CD4-positive, CD25-positive, alpha-beta regulatory T cell (primary cell): Measurements from ENCODE around the gene TCF4. TPM values are rescaled to one million over a fixed set of nuclear protein-coding genes. Genes with fewer than 3 reads are reported as not detected.

Source experiments
- ATAC-seq, 2 donors: fragments of 150-1000 bp; cut with Tn5 transposase; one replicate each; pipeline ENCODE4 v1.10.0; 2021; ENCODE audit warnings: low read depth in 2 of 2, moderate number of reproducible peaks in 2 of 2, moderate library complexity in 1 of 2
- DNase-seq, 3 donors: peaks; one replicate each; pipeline versions ENCODE4 v3.0.0 to v3.0.0-alpha.2; 2012 to 2022; ENCODE audit warnings: mixed read lengths in 1 of 3
- H3K27ac ChIP-seq: one replicate; pipeline ENCODE4 v1.7.0; 2013; ENCODE audit warnings: mild to moderate bottlenecking, low read length; ENCODE audit not compliant: insufficient read depth, poor library complexity, severe bottlenecking
- H3K27me3 ChIP-seq: one replicate; pipeline ENCODE4 v1.7.0; 2013; ENCODE audit warnings: low read length; ENCODE audit not compliant: control insufficient read depth, insufficient read depth
- H3K36me3 ChIP-seq: one replicate; pipeline ENCODE4 v1.7.0; 2013; ENCODE audit warnings: mild to moderate bottlenecking, low read length, moderate library complexity; ENCODE audit not compliant: control insufficient read depth, insufficient read depth
- H3K4me1 ChIP-seq: 2 replicates; pipeline ENCODE4 v1.7.0; 2013; ENCODE audit warnings: mild to moderate bottlenecking, low read length; ENCODE audit not compliant: insufficient read depth, control insufficient read depth, poor library complexity, severe bottlenecking
- H3K4me3 ChIP-seq: one replicate; pipeline ENCODE4 v1.7.0; 2013; ENCODE audit warnings: low read depth, mild to moderate bottlenecking, low read length, moderate library complexity
- H3K9me3 ChIP-seq, 2 experiments: 1 replicate in 1 of 2; 2 replicates in 1 of 2; pipeline ENCODE4 v1.7.0; 2013; ENCODE audit warnings: low read length in 2 of 2, mild to moderate bottlenecking in 1 of 2, moderate library complexity in 1 of 2; ENCODE audit not compliant: control insufficient read depth in 2 of 2
- H3K27ac Mint-ChIP-seq, 3 donors: one replicate each; pipeline ENCODE4 v1.8.0; 2020 to 2022; ENCODE audit warnings: mild to moderate bottlenecking in 3 of 3, mixed read lengths in 3 of 3, moderate library complexity in 2 of 3
- H3K27me3 Mint-ChIP-seq: one replicate; pipeline ENCODE4 v1.8.0; 2022; ENCODE audit warnings: mild to moderate bottlenecking, mixed read lengths
- H3K36me3 Mint-ChIP-seq: one replicate; pipeline ENCODE4 v1.8.0; 2020; ENCODE audit warnings: mixed read lengths
- H3K4me1 Mint-ChIP-seq, 4 donors: one replicate each; pipeline ENCODE4 v1.8.0; 2020 to 2022; ENCODE audit warnings: mixed read lengths in 4 of 4, mild to moderate bottlenecking in 1 of 4
- H3K4me3 Mint-ChIP-seq, 4 donors: one replicate each; pipeline ENCODE4 v1.8.0; 2020 to 2022; ENCODE audit warnings: mild to moderate bottlenecking in 4 of 4, mixed read lengths in 4 of 4, moderate library complexity in 3 of 4
- H3K9me3 Mint-ChIP-seq, 7 donors: one replicate each; pipeline ENCODE4 v1.8.0; 2020 to 2022; ENCODE audit warnings: mixed read lengths in 7 of 7, mild to moderate bottlenecking in 3 of 7, moderate library complexity in 2 of 7
- polyA plus RNA-seq, 4 donors: library from polyadenylated mRNA; unstranded; fragments of 300-500 nt; fragmentation: Illumina TruSeq; gene quantifications; one replicate each; pipeline ENCODE4 v1.2.3, GENCODE V29; 2021
- total RNA-seq: library from RNA; stranded (reverse); gene quantifications from one replicate; pipeline ENCODE4 v1.2.3, GENCODE V29; 2022

Gene TCF4
- total and polyA plus RNA-seq, 5 donors from 2014 or later, result 0.06 to 2.4 (median 0.92) TPM

GRCh38 chr18:55337138-55337537 is 250.9 kb downstream of the TCF4 start:
- Mint-ChIP-seq H3K4me3 (no peak overlapping the region), H3K4me1 (no peaks in the 10 kb centered on the region), H3K27me3 (peaks cover 4% of the 10 kb centered on the region), H3K9me3 (peaks cover 0 to 4% (median 0%) of the 10 kb centered on the region in 7 donors), H3K27ac (no peak overlapping the region), H3K36me3 (no peaks in the 10 kb centered on the region)
- no peak for DNase-seq
- H3K4me3 ChIP-seq, result no peak overlapping the region
- H3K4me1 ChIP-seq, result no peaks in the 10 kb centered on the region
- H3K27ac ChIP-seq, result no peak overlapping the region
- ATAC-seq, result no peak
- no peaks in the 10 kb centered on the region for H3K36me3 ChIP-seq
- H3K27me3 ChIP-seq, result no peaks in the 10 kb centered on the region
- no peaks in the 10 kb centered on the region for H3K9me3 ChIP-seq

GRCh38 chr18:55336438-55337100 is 251.4 kb downstream of the TCF4 start:
- H3K36me3 ChIP-seq, result no peaks in the 10 kb centered on the region
- H3K27ac Mint-ChIP-seq, result no peak overlapping the region
- no peak for DNase-seq
- peaks cover 0 to 4% (median 0%) of the 10 kb centered on the region in 7 donors for H3K9me3 Mint-ChIP-seq
- no peak overlapping the region for H3K4me3 Mint-ChIP-seq
- H3K36me3 Mint-ChIP-seq, result no peaks in the 10 kb centered on the region
- H3K27ac ChIP-seq, result no peak overlapping the region
- H3K4me1 Mint-ChIP-seq, result no peaks in the 10 kb centered on the region
- no peak for ATAC-seq
- H3K9me3 ChIP-seq, result no peaks in the 10 kb centered on the region
- H3K4me3 ChIP-seq, result no peak overlapping the region
- peaks cover 4% of the 10 kb centered on the region for H3K27me3 Mint-ChIP-seq
- H3K27me3 ChIP-seq, result no peaks in the 10 kb centered on the region
- no peaks in the 10 kb centered on the region for H3K4me1 ChIP-seq

- Mint-ChIP-seq H3K9me3 (peaks cover 0 to 4% (median 0%) of the 10 kb centered on the region in 7 donors), H3K36me3 (no peaks in the 10 kb centered on the region), H3K4me1 (no peaks in the 10 kb centered on the region), H3K4me3 (no peak overlapping the region), H3K27me3 (peaks cover 4% of the 10 kb centered on the region), H3K27ac (no peak overlapping the region)
- Histone ChIP-seq H3K4me3 (no peak overlapping the region), H3K36me3 (no peaks in the 10 kb centered on the region), H3K4me1 (no peaks in the 10 kb centered on the region), H3K27me3 (no peaks in the 10 kb centered on the region), H3K27ac (no peak overlapping the region), H3K9me3 (no peaks in the 10 kb centered on the region)
- no peak for ATAC-seq
- DNase-seq, result no peak
These were observed 253.1 kb downstream of the TCF4 start for GRCh38 chr18:55334875-55335274.

- Mint-ChIP-seq H3K27me3 (peaks cover 4% of the 10 kb centered on the region), H3K9me3 (peaks cover 0 to 2% (median 0%) of the 10 kb centered on the region in 7 donors), H3K27ac (no peak overlapping the region), H3K36me3 (no peaks in the 10 kb centered on the region), H3K4me1 (no peaks in the 10 kb centered on the region), H3K4me3 (no peak overlapping the region)
- Histone ChIP-seq H3K4me3 (no peak overlapping the region), H3K27ac (no peak overlapping the region), H3K36me3 (no peaks in the 10 kb centered on the region), H3K9me3 (no peaks in the 10 kb centered on the region), H3K4me1 (no peaks in the 10 kb centered on the region), H3K27me3 (no peaks in the 10 kb centered on the region)
- DNase-seq (no peak), ATAC-seq (no peak)
These were observed 256.7 kb downstream of the TCF4 start for GRCh38 chr18:55331301-55331700.

GRCh38 chr18:55328301-55328700 is 259.7 kb downstream of the TCF4 start:
- Mint-ChIP-seq H3K27me3 (peaks cover 20% of the 10 kb centered on the region), H3K4me1 (no peaks in the 10 kb centered on the region), H3K9me3 (peaks cover 0 to 5% (median 0%) of the 10 kb centered on the region in 7 donors), H3K36me3 (no peaks in the 10 kb centered on the region), H3K4me3 (no peak overlapping the region), H3K27ac (no peak overlapping the region)
- H3K27ac ChIP-seq, result no peak overlapping the region
- ATAC-seq (no peak), DNase-seq (no peak)
- H3K9me3 ChIP-seq, result no peaks in the 10 kb centered on the region
- no peak overlapping the region for H3K4me3 ChIP-seq
- H3K36me3 ChIP-seq, result no peaks in the 10 kb centered on the region
- H3K27me3 ChIP-seq, result no peaks in the 10 kb centered on the region
- H3K4me1 ChIP-seq, result no peaks in the 10 kb centered on the region

- no peaks in the 10 kb centered on the region for H3K27me3 ChIP-seq
- Mint-ChIP-seq H3K27ac (no peak overlapping the region), H3K9me3 (peaks cover 0 to 6% (median 0%) of the 10 kb centered on the region in 7 donors), H3K36me3 (no peaks in the 10 kb centered on the region), H3K4me3 (no peak overlapping the region), H3K4me1 (no peaks in the 10 kb centered on the region), H3K27me3 (peaks cover 23% of the 10 kb centered on the region)
- H3K27ac ChIP-seq, result no peak overlapping the region
- no peaks in the 10 kb centered on the region for H3K9me3 ChIP-seq
- DNase-seq (no peak), ATAC-seq (no peak)
- peaks cover 3% of the 10 kb centered on the region for H3K4me1 ChIP-seq
- H3K36me3 ChIP-seq, result no peaks in the 10 kb centered on the region
- H3K4me3 ChIP-seq, result no peak overlapping the region
These were observed 260.5 kb downstream of the TCF4 start for GRCh38 chr18:55327454-55327853.

GRCh38 chr18:55326134-55326533 is 261.9 kb downstream of the TCF4 start:
- Histone ChIP-seq H3K27ac (no peak overlapping the region), H3K9me3 (no peaks in the 10 kb centered on the region), H3K4me3 (no peak overlapping the region), H3K36me3 (no peaks in the 10 kb centered on the region), H3K4me1 (peaks cover 4% of the 10 kb centered on the region), H3K27me3 (peaks cover 2% of the 10 kb centered on the region)
- H3K4me1 Mint-ChIP-seq, result peaks cover 0 to 7% (median 4%) of the 10 kb centered on the region in 4 donors
- no peak overlapping the region for H3K4me3 Mint-ChIP-seq
- no peak for ATAC-seq
- no peak overlapping the region for H3K27ac Mint-ChIP-seq
- H3K9me3 Mint-ChIP-seq, result peaks cover 0 to 11% (median 1%) of the 10 kb centered on the region in 7 donors
- peaks cover 35% of the 10 kb centered on the region for H3K27me3 Mint-ChIP-seq
- DNase-seq, result no peak
- H3K36me3 Mint-ChIP-seq, result no peaks in the 10 kb centered on the region

GRCh38 chr18:55324166-55324565 is 263.8 kb downstream of the TCF4 start:
- no peak overlapping the region for H3K27ac Mint-ChIP-seq
- no peaks in the 10 kb centered on the region for H3K36me3 Mint-ChIP-seq
- Histone ChIP-seq H3K4me1 (peaks cover 4% of the 10 kb centered on the region), H3K9me3 (no peaks in the 10 kb centered on the region), H3K4me3 (no peak overlapping the region), H3K36me3 (no peaks in the 10 kb centered on the region), H3K27ac (no peak overlapping the region), H3K27me3 (peaks cover 2% of the 10 kb centered on the region)
- H3K4me3 Mint-ChIP-seq, result no peak overlapping the region
- H3K9me3 Mint-ChIP-seq, result peaks cover 0 to 13% (median 1%) of the 10 kb centered on the region in 7 donors
- DNase-seq (no peak), ATAC-seq (no peak)
- H3K27me3 Mint-ChIP-seq, result peaks cover 43% of the 10 kb centered on the region
- peaks cover 0 to 10% (median 4%) of the 10 kb centered on the region in 4 donors for H3K4me1 Mint-ChIP-seq
